SK-N-SH treated with all-trans-retinoic acid at 6 μM for 48 hours (cell line): ENCODE results near the gene TEX52.
"Not testable (repeated sequence)": the region's sequence is repeated elsewhere in the genome, so short reads cannot be mapped to it uniquely, and the experiment has no call there.

ENCODE experiments used
- ATAC-seq: fragments of 200-7000 bp; cut with Tn5 transposase; 3 replicates; pipeline ENCODE4 v1.9.1; 2020; ENCODE audit warnings: mild to moderate bottlenecking, moderate library complexity
- ARNTL ChIP-seq: fragments of 450-650 bp; formaldehyde crosslinking; IDR thresholded peaks from 2 replicates; pipeline ENCODE4 v1.5.0; 2020; ENCODE audit warnings: low read depth, mild to moderate bottlenecking, moderate library complexity, borderline replicate concordance
- BACH2 ChIP-seq: fragments of 250-450 bp; sonication (Bioruptor Pico); IDR thresholded peaks from 2 replicates; pipeline ENCODE4 v1.9.0; 2021; ENCODE audit warnings: mild to moderate bottlenecking, borderline replicate concordance
- CSDC2 ChIP-seq: fragments of 250-450 bp; sonication (Bioruptor Pico); IDR thresholded peaks from 2 replicates; pipeline ENCODE4 v1.5.0; 2020; ENCODE audit warnings: mild to moderate bottlenecking, moderate library complexity
- GLIS3 ChIP-seq: fragments of 250-450 bp; sonication (Bioruptor Pico); IDR thresholded peaks from 2 replicates; pipeline ENCODE4 v1.5.0; 2020; ENCODE audit warnings: mild to moderate bottlenecking, moderate library complexity
- ISL1 ChIP-seq: fragments of 250-450 bp; sonication (Bioruptor Pico); IDR thresholded peaks from 2 replicates; pipeline ENCODE4 v2.1.2; 2022; ENCODE audit warnings: mild to moderate bottlenecking, moderate library complexity
- OSR1 ChIP-seq: fragments of 250-450 bp; sonication (Bioruptor Pico); IDR thresholded peaks from 2 replicates; pipeline ENCODE4 v1.8.0; 2022; ENCODE audit warnings: moderate library complexity, mild to moderate bottlenecking, inconsistent platforms
- PPARA ChIP-seq: fragments of 250-450 bp; sonication (Bioruptor Pico); IDR thresholded peaks from 2 replicates; pipeline ENCODE4 v1.5.0; 2020; ENCODE audit warnings: mild to moderate bottlenecking, borderline replicate concordance
- RARB ChIP-seq: fragments of 250-450 bp; sonication (Bioruptor Pico); IDR thresholded peaks from 2 replicates; pipeline ENCODE4 v1.8.0; 2021; ENCODE audit warnings: mild to moderate bottlenecking, moderate library complexity
- SNAI2 ChIP-seq: fragments of 250-450 bp; sonication (Bioruptor Pico); IDR thresholded peaks from 2 replicates; pipeline ENCODE4 v1.5.0; 2020; ENCODE audit warnings: mild to moderate bottlenecking, moderate library complexity
- TCF4 ChIP-seq: fragments of 250-450 bp; sonication (Bioruptor Pico); IDR thresholded peaks from 2 replicates; pipeline ENCODE4 v1.8.0; 2021; ENCODE audit warnings: mild to moderate bottlenecking, moderate library complexity, borderline replicate concordance
- TOX ChIP-seq: fragments of 250-450 bp; sonication (Bioruptor Pico); IDR thresholded peaks from 2 replicates; pipeline ENCODE4 v1.8.0; 2021; ENCODE audit warnings: mild to moderate bottlenecking, moderate library complexity, borderline replicate concordance
- ZC3H10 ChIP-seq: fragments of 250-450 bp; sonication (Bioruptor Pico); IDR thresholded peaks from 2 replicates; pipeline ENCODE4 v1.5.1; 2021; ENCODE audit warnings: mild to moderate bottlenecking, moderate library complexity
- ZFP3 ChIP-seq: fragments of 250-450 bp; sonication (Bioruptor Pico); IDR thresholded peaks from 2 replicates; pipeline ENCODE4 v1.5.0; 2020; ENCODE audit warnings: mild to moderate bottlenecking, moderate library complexity
- ZFP30 ChIP-seq: fragments of 450-650 bp; formaldehyde crosslinking; IDR thresholded peaks from 2 replicates; pipeline ENCODE4 v1.5.0; 2022; ENCODE audit warnings: mild to moderate bottlenecking, moderate library complexity
- ZNF565 ChIP-seq: fragments of 450-650 bp; formaldehyde crosslinking; conservative IDR thresholded peaks from 2 replicates; pipeline ENCODE4 v1.5.0; 2020; ENCODE audit warnings: low read depth, mild to moderate bottlenecking, moderate library complexity
- ZNF8 ChIP-seq: fragments of 450-650 bp; formaldehyde crosslinking; IDR thresholded peaks from 2 replicates; pipeline ENCODE4 v1.5.0; 2020; ENCODE audit warnings: mild to moderate bottlenecking, moderate library complexity
- TF ChIP-seq, protein P1 (sequence below): fragments of 250-450 bp; sonication (Bioruptor Pico); IDR thresholded peaks from 2 replicates; pipeline ENCODE4 v1.8.0; 2021; ENCODE audit warnings: low read depth, mild to moderate bottlenecking, moderate library complexity, borderline replicate concordance
- TF ChIP-seq, protein P2 (sequence below): fragments of 250-450 bp; sonication (Bioruptor Pico); IDR thresholded peaks from 2 replicates; pipeline ENCODE4 v1.5.0; 2020; ENCODE audit warnings: mild to moderate bottlenecking, moderate library complexity
- TF ChIP-seq, protein P3 (sequence below): fragments of 250-450 bp; sonication (Bioruptor Pico); IDR thresholded peaks from 2 replicates; pipeline ENCODE4 v1.8.0; 2020; ENCODE audit warnings: mild to moderate bottlenecking, moderate library complexity, borderline replicate concordance
- TF ChIP-seq, protein P4 (sequence below): fragments of 250-450 bp; sonication (Bioruptor Pico); IDR thresholded peaks from 2 replicates; pipeline ENCODE4 v1.5.1; 2021; ENCODE audit warnings: mild to moderate bottlenecking, moderate library complexity

Gene TEX52

DNA sequence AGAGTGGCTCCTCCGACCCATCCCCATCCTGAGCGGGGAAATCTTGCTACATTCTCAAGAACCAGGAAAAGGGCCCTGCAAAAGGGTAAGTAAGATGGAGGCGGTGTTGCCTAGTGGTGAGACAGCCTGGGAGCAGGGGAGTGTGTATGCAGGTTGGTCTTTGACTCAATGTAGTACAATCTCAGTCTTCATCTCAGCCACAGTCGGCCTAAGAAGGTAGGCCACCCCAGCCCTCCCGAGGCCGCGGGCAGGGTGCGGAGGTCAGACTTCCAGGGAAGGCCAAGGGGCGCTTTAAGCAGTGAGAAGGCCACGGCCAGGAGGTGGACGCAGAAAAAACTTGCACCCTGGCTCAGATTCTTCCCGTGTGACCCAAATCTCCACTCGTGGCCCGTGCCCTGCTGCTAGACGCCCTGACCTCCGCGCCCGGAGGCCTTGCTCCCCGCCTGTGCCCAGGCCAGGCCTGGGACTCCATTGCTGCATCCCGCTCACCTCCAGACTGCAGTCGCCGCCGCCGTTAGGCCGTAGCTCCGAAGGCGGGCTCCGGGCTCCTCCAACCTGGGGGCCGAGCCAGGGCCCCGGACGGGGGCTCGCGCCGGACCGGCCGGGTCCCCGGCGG lies 19.7 kb upstream of the TEX52 start:
- peak; percentile 83 for ATAC-seq
- TF ChIP-seq TCF4 (CRISPR knock-in tag), result no peak
- TF ChIP-seq, protein P1, sequence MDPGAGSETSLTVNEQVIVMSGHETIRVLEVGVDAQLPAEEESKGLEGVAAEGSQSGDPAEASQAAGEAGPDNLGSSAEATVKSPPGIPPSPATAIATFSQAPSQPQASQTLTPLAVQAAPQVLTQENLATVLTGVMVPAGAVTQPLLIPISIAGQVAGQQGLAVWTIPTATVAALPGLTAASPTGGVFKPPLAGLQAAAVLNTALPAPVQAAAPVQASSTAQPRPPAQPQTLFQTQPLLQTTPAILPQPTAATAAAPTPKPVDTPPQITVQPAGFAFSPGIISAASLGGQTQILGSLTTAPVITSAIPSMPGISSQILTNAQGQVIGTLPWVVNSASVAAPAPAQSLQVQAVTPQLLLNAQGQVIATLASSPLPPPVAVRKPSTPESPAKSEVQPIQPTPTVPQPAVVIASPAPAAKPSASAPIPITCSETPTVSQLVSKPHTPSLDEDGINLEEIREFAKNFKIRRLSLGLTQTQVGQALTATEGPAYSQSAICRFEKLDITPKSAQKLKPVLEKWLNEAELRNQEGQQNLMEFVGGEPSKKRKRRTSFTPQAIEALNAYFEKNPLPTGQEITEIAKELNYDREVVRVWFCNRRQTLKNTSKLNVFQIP, result no peak
- TF ChIP-seq, protein P2, sequence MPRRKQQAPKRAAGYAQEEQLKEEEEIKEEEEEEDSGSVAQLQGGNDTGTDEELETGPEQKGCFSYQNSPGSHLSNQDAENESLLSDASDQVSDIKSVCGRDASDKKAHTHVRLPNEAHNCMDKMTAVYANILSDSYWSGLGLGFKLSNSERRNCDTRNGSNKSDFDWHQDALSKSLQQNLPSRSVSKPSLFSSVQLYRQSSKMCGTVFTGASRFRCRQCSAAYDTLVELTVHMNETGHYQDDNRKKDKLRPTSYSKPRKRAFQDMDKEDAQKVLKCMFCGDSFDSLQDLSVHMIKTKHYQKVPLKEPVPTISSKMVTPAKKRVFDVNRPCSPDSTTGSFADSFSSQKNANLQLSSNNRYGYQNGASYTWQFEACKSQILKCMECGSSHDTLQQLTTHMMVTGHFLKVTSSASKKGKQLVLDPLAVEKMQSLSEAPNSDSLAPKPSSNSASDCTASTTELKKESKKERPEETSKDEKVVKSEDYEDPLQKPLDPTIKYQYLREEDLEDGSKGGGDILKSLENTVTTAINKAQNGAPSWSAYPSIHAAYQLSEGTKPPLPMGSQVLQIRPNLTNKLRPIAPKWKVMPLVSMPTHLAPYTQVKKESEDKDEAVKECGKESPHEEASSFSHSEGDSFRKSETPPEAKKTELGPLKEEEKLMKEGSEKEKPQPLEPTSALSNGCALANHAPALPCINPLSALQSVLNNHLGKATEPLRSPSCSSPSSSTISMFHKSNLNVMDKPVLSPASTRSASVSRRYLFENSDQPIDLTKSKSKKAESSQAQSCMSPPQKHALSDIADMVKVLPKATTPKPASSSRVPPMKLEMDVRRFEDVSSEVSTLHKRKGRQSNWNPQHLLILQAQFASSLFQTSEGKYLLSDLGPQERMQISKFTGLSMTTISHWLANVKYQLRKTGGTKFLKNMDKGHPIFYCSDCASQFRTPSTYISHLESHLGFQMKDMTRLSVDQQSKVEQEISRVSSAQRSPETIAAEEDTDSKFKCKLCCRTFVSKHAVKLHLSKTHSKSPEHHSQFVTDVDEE (CRISPR knock-in tag), result no peak
- TF ChIP-seq, protein P3, sequence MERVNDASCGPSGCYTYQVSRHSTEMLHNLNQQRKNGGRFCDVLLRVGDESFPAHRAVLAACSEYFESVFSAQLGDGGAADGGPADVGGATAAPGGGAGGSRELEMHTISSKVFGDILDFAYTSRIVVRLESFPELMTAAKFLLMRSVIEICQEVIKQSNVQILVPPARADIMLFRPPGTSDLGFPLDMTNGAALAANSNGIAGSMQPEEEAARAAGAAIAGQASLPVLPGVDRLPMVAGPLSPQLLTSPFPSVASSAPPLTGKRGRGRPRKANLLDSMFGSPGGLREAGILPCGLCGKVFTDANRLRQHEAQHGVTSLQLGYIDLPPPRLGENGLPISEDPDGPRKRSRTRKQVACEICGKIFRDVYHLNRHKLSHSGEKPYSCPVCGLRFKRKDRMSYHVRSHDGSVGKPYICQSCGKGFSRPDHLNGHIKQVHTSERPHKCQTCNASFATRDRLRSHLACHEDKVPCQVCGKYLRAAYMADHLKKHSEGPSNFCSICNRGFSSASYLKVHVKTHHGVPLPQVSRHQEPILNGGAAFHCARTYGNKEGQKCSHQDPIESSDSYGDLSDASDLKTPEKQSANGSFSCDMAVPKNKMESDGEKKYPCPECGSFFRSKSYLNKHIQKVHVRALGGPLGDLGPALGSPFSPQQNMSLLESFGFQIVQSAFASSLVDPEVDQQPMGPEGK, result no peak
- TF ChIP-seq CSDC2, result no peak
- TF ChIP-seq ZFP3 (CRISPR knock-in tag), result no peak
- no peak for TF ChIP-seq SNAI2 (CRISPR knock-in tag)
- no peak for TF ChIP-seq GLIS3
- no peak for TF ChIP-seq TOX (CRISPR knock-in tag)
- TF ChIP-seq ISL1 (CRISPR knock-in tag), result no peak
- TF ChIP-seq ARNTL (CRISPR knock-in tag), result no peak
- TF ChIP-seq, protein P4, sequence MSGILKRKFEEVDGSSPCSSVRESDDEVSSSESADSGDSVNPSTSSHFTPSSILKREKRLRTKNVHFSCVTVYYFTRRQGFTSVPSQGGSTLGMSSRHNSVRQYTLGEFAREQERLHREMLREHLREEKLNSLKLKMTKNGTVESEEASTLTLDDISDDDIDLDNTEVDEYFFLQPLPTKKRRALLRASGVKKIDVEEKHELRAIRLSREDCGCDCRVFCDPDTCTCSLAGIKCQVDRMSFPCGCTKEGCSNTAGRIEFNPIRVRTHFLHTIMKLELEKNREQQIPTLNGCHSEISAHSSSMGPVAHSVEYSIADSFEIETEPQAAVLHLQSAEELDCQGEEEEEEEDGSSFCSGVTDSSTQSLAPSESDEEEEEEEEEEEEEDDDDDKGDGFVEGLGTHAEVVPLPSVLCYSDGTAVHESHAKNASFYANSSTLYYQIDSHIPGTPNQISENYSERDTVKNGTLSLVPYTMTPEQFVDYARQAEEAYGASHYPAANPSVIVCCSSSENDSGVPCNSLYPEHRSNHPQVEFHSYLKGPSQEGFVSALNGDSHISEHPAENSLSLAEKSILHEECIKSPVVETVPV, result no peak
- no peak for TF ChIP-seq OSR1 (CRISPR knock-in tag)
- no peak for TF ChIP-seq ZFP30 (CRISPR knock-in tag)
- no peak for TF ChIP-seq ZNF8 (CRISPR knock-in tag)
- TF ChIP-seq BACH2 (CRISPR knock-in tag), result no peak

DNA sequence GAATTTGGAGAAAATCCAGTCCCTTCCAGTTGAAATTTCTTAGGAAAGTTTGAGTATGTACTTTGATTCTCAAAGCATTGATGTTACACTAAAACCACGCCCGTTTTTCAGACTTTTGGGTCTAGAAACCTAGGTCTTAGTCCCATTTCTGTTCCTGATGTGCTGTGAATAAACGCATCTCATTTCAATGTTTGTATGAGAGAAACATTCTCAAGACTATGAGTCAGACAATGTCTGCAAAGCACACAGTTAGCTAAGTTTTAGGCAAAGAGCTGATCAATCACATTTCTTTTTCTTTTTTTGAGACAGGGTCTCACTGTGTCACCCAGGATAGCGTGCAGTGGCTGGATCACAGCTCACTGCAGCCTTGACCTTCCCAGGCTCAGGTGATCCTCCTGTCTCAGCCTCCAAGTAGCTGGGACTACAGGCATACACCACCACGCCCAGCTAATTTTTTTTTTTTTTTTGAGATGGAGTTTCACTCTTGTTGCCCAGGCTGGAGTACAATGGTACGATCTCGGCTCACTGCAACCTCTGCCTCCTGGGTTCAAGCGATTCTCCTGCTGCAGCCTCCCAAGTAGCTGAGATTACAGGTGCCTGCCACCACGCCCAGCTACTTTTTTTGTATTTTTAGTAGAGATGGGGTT lies 12.3 kb upstream of the TEX52 start:
- not testable (repeated sequence) for ATAC-seq

DNA sequence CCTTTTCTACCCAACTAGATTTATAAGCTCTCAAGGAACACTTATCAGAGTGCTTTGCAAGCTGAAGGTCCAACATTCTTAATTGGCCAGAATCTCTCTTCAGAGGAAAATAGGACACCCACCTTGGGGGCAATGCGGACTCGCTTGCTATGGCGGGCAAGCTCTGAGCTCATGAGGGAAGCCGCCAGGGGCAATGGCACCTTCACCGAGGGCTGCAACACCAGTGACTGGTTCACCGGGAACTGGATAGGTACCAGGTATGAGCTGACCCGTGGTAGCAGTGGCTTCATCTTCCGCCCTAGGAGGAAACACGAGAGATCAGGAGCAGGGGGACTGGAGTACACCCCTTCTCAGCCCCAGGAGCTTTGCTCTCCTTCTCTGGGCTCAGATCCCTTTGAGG lies 7.4 kb upstream of the TEX52 start:
- no peak for ATAC-seq
- no peak for TF ChIP-seq SNAI2 (CRISPR knock-in tag)

DNA sequence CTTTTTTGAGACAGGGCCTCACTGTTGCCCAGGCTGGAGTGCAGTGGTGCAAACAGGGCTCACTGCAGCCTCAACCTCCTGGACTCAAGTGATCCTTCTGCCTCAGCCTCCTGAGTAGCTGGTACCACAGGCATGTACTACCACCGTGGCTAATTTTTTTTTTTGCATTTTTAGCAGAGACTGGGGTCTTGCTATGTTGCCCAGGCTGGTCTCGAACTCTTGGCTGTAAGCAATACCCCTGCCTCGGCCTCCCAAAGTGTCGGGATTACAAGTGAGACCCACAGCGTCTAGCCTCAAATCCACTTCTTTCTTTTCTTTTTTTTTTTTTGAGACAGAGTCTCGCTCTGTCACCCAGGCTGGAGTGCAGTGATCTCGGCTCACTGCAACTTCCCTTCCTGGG lies 6.6 kb upstream of the TEX52 start:
- ATAC-seq, result not testable (repeated sequence)

DNA sequence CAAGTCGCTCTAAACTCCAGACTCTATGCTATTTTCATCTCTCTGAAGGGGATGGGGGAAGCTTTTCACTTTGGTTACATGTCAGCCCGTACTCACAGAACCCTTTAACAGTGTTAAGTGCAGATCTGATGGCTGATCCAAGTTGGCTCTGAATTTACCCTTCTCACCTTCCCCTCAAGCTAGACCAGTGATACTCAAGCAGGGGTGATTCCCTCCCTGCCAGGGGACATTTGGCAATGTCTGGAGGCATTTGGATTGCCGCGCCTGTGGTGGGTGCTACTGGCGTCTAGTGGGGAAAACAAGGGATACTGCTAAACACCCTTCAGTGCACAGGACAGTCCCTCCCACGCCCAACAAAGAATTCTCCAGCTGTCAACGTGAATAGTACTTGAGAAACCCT lies 6.0 kb upstream of the TEX52 start:
- ATAC-seq, result no peak
- TF ChIP-seq CSDC2 (no peak), TOX (CRISPR knock-in tag) (no peak), PPARA (no peak), SNAI2 (CRISPR knock-in tag) (no peak), ZFP3 (CRISPR knock-in tag) (no peak), ZC3H10 (CRISPR knock-in tag) (no peak), RARB (CRISPR knock-in tag) (no peak), ZNF565 (CRISPR knock-in tag) (no peak), ZNF8 (CRISPR knock-in tag) (no peak), OSR1 (CRISPR knock-in tag) (no peak)
- TF ChIP-seq, protein P1, result no peak
- TF ChIP-seq, all 23 proteins: peak for 0
